WTC11 (cell line): ENCODE data around the gene TPGS1. TPM values are rescaled to one million over a fixed set of nuclear protein-coding genes. Genes with fewer than 3 reads are reported as not detected.
A peak's percentile ranks its signal among the peaks of the same experiment; 100 is the strongest.

Source experiments
- ATAC-seq: fragments of 200-7000 bp; cut with Tn5 transposase; 2 replicates; pipeline ENCODE4 v1.10.0; 2021; ENCODE audit warnings: mild to moderate bottlenecking, moderate library complexity
- CTCF ChIA-PET: fragments of 300-600 bp; sonication (Branson Sonifier 250); formaldehyde crosslinking; loops from one replicate; lab custom pipeline; 2021; ENCODE audit warnings: antibody characterized with exemption; lab: Charles Lee
- POLR2A ChIA-PET: fragments of 350-600 bp; sonication (Branson Sonifier 250); formaldehyde crosslinking; loops from one replicate; lab custom pipeline; 2021; ENCODE audit warnings: antibody characterized with exemption; lab: Charles Lee
- DNase-seq: peaks from one replicate; pipeline ENCODE4 v3.0.0; 2021; ENCODE audit warnings: low spot score
- H3K27ac Mint-ChIP-seq: 2 replicates; pipeline ENCODE4 v1.8.0; 2021; ENCODE audit warnings: mixed read lengths
- H3K27me3 Mint-ChIP-seq: 2 replicates; pipeline ENCODE4 v1.8.0; 2021; ENCODE audit warnings: low read depth, mild to moderate bottlenecking, moderate library complexity, mixed read lengths
- H3K36me3 Mint-ChIP-seq: 2 replicates; pipeline ENCODE4 v1.8.0; 2021; ENCODE audit warnings: mixed read lengths
- H3K4me1 Mint-ChIP-seq: 2 replicates; pipeline ENCODE4 v1.8.0; 2022; ENCODE audit warnings: mixed read lengths
- H3K4me3 Mint-ChIP-seq: 2 replicates; pipeline ENCODE4 v1.8.0; 2021; ENCODE audit warnings: mild to moderate bottlenecking, moderate library complexity, mixed read lengths
- H3K9me3 Mint-ChIP-seq: 2 replicates; pipeline ENCODE4 v1.8.0; 2021; ENCODE audit warnings: mixed read lengths
- ELF4 ChIP-seq: sonication (generic); formaldehyde crosslinking; IDR thresholded peaks from 2 replicates; pipeline ENCODE4 v1.8.1; 2022; ENCODE audit warnings: low read depth, mild to moderate bottlenecking, moderate library complexity, missing genetic modification reagents
- EMX1 ChIP-seq: fragments of 250-450 bp; sonication (Bioruptor Pico); IDR thresholded peaks from 2 replicates; pipeline ENCODE4 v1.8.0; 2021; ENCODE audit warnings: mild to moderate bottlenecking
- ESRRA ChIP-seq: sonication (generic); formaldehyde crosslinking; IDR thresholded peaks from 2 replicates; pipeline ENCODE4 v1.8.1; 2022; ENCODE audit warnings: mild to moderate bottlenecking, missing genetic modification reagents, borderline replicate concordance
- FOXP4 ChIP-seq: sonication (generic); formaldehyde crosslinking; IDR thresholded peaks from 2 replicates; pipeline ENCODE4 v1.8.0; 2022; ENCODE audit warnings: mild to moderate bottlenecking, missing genetic modification reagents
- NR2C2 ChIP-seq: sonication (generic); formaldehyde crosslinking; IDR thresholded peaks from 2 replicates; pipeline ENCODE4 v1.8.0; 2022; ENCODE audit warnings: mild to moderate bottlenecking, missing genetic modification reagents
- RORB ChIP-seq: fragments of 250-450 bp; sonication (Bioruptor Pico); IDR thresholded peaks from 2 replicates; pipeline ENCODE4 v1.9.0; 2021; ENCODE audit warnings: mild to moderate bottlenecking
- SMAD3 ChIP-seq: sonication (generic); formaldehyde crosslinking; IDR thresholded peaks from 2 replicates; pipeline ENCODE4 v1.8.0; 2022; ENCODE audit warnings: missing genetic modification reagents, mild to moderate bottlenecking, borderline replicate concordance
- SOX15 ChIP-seq: fragments of 250-450 bp; sonication (Bioruptor Pico); IDR thresholded peaks from 2 replicates; pipeline ENCODE4 v1.9.0; 2021; ENCODE audit warnings: mild to moderate bottlenecking
- TEAD1 ChIP-seq: sonication (generic); formaldehyde crosslinking; IDR thresholded peaks from 2 replicates; pipeline ENCODE4 v1.8.0; 2022; ENCODE audit warnings: mild to moderate bottlenecking, missing genetic modification reagents
- ZBTB21 ChIP-seq: sonication (generic); formaldehyde crosslinking; IDR thresholded peaks from 2 replicates; pipeline ENCODE4 v1.8.1; 2023; ENCODE audit warnings: mild to moderate bottlenecking, missing genetic modification reagents, borderline replicate concordance
- ZNF219 ChIP-seq: sonication (generic); formaldehyde crosslinking; IDR thresholded peaks from 2 replicates; pipeline ENCODE4 v1.8.0; 2023; ENCODE audit warnings: missing genetic modification reagents, mild to moderate bottlenecking, borderline replicate concordance
- ZNF423 ChIP-seq: fragments of 250-450 bp; sonication (Bioruptor Pico); IDR thresholded peaks from 2 replicates; pipeline ENCODE4 v2.1.2; 2022; ENCODE audit warnings: mild to moderate bottlenecking, moderate library complexity
- ZNF512 ChIP-seq: sonication (generic); formaldehyde crosslinking; IDR thresholded peaks from 2 replicates; pipeline ENCODE4 v1.8.1; 2022; ENCODE audit warnings: missing genetic modification reagents, borderline replicate concordance
- total RNA-seq: library from RNA; stranded (reverse); gene quantifications from 3 replicates; pipeline ENCODE4 v1.2.3, GENCODE V29; 2021
- TF ChIP-seq, protein P1 (sequence below): fragments of 250-450 bp; sonication (Bioruptor Pico); IDR thresholded peaks from 2 replicates; pipeline ENCODE4 v1.8.0; 2021; ENCODE audit warnings: mild to moderate bottlenecking
- TF ChIP-seq, protein P2 (sequence below): fragments of 250-450 bp; sonication (Bioruptor Pico); IDR thresholded peaks from 2 replicates; pipeline ENCODE4 v1.9.0; 2021; ENCODE audit warnings: mild to moderate bottlenecking
- TF ChIP-seq, protein P3 (sequence below): sonication (generic); formaldehyde crosslinking; IDR thresholded peaks from 2 replicates; pipeline ENCODE4 v1.8.1; 2023; ENCODE audit warnings: mild to moderate bottlenecking, moderate library complexity, missing genetic modification reagents
- TF ChIP-seq, protein P4 (sequence below): fragments of 250-450 bp; sonication (Bioruptor Pico); IDR thresholded peaks from 2 replicates; pipeline ENCODE4 v1.9.0; 2021; ENCODE audit warnings: mild to moderate bottlenecking, borderline replicate concordance
- TF ChIP-seq, protein P5 (sequence below): sonication (generic); formaldehyde crosslinking; IDR thresholded peaks from 2 replicates; pipeline ENCODE4 v1.8.0; 2022; ENCODE audit warnings: mild to moderate bottlenecking, missing genetic modification reagents

TPGS1 gene
- total RNA-seq, 1 experiment from 2014 or later, result 18.8 TPM

DNA sequence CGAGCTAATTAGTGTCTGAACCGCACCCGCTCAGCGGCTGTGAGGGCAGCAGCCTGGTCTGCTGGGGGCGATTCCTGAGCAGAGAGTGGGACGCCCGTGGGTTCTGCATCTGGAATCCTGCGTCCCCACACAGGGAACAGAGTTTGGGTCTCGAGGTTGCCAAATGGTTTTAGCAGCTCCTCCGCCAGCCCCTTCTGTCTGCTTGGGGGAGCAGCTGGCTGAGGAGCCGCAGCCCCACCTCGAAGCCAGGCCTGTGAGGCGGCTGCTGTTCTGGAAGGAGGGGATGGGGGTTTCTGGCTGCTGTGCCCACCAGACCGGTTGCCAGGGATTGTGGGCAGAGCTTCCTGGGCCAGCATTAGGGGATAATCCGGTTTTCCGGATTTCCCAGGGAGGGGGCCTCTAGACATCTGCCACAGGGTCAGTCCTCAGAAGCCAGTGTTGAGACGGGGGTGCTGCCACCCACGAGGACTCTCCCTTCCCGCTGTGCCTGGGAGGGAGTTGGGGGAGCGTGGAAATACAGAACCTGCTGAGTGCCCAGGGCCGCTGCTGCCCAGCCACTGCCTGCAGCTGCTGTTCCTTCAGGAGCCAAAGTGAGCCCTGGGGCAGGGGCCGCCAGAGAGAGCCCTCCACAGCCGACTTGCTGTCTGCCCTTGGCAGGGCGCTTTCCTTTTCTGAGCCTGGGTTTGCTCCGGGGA, 26.2 kb downstream of the TPGS1 start (continued):
- TF ChIP-seq, protein P1, sequence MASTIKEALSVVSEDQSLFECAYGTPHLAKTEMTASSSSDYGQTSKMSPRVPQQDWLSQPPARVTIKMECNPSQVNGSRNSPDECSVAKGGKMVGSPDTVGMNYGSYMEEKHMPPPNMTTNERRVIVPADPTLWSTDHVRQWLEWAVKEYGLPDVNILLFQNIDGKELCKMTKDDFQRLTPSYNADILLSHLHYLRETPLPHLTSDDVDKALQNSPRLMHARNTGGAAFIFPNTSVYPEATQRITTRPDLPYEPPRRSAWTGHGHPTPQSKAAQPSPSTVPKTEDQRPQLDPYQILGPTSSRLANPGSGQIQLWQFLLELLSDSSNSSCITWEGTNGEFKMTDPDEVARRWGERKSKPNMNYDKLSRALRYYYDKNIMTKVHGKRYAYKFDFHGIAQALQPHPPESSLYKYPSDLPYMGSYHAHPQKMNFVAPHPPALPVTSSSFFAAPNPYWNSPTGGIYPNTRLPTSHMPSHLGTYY (CRISPR knock-in tag), result no peak
- TF ChIP-seq, protein P2, sequence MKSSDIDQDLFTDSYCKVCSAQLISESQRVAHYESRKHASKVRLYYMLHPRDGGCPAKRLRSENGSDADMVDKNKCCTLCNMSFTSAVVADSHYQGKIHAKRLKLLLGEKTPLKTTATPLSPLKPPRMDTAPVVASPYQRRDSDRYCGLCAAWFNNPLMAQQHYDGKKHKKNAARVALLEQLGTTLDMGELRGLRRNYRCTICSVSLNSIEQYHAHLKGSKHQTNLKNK (CRISPR knock-in tag), result no peak
- TF ChIP-seq FOXP4 (CRISPR knock-in tag), result no peak
- TF ChIP-seq, all 79 proteins: peak for 0

- Mint-ChIP-seq H3K27ac (no peak overlapping the region), H3K4me1 (peaks cover 8% of the 10 kb centered on the region), H3K36me3 (peaks cover 11% of the 10 kb centered on the region), H3K9me3 (no peaks in the 10 kb centered on the region), H3K4me3 (peak overlapping the region; percentile 79), H3K27me3 (no peaks in the 10 kb centered on the region)
- CTCF ChIA-PET, result interaction anchor here (6.5 kb wide), 1 partner anchor 24 kb away, joined by 82 read pairs; no protein-coding TSS in a partner anchor
- no peak for DNase-seq
- no peak for TF ChIP-seq EMX1 (CRISPR knock-in tag)
- no peak for TF ChIP-seq NR2C2
- TF ChIP-seq SMAD3 (CRISPR knock-in tag), result no peak
- no peak for TF ChIP-seq ZBTB21
- TF ChIP-seq, protein P3, sequence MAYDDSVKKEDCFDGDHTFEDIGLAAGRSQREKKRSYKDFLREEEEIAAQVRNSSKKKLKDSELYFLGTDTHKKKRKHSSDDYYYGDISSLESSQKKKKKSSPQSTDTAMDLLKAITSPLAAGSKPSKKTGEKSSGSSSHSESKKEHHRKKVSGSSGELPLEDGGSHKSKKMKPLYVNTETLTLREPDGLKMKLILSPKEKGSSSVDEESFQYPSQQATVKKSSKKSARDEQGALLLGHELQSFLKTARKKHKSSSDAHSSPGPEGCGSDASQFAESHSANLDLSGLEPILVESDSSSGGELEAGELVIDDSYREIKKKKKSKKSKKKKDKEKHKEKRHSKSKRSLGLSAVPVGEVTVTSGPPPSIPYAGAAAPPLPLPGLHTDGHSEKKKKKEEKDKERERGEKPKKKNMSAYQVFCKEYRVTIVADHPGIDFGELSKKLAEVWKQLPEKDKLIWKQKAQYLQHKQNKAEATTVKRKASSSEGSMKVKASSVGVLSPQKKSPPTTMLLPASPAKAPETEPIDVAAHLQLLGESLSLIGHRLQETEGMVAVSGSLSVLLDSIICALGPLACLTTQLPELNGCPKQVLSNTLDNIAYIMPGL (CRISPR knock-in tag), result no peak
- TF ChIP-seq ZNF512, result no peak
- TF ChIP-seq TEAD1 (CRISPR knock-in tag), result no peak
- no peak for TF ChIP-seq ZNF219 (CRISPR knock-in tag)
- TF ChIP-seq, protein P4, sequence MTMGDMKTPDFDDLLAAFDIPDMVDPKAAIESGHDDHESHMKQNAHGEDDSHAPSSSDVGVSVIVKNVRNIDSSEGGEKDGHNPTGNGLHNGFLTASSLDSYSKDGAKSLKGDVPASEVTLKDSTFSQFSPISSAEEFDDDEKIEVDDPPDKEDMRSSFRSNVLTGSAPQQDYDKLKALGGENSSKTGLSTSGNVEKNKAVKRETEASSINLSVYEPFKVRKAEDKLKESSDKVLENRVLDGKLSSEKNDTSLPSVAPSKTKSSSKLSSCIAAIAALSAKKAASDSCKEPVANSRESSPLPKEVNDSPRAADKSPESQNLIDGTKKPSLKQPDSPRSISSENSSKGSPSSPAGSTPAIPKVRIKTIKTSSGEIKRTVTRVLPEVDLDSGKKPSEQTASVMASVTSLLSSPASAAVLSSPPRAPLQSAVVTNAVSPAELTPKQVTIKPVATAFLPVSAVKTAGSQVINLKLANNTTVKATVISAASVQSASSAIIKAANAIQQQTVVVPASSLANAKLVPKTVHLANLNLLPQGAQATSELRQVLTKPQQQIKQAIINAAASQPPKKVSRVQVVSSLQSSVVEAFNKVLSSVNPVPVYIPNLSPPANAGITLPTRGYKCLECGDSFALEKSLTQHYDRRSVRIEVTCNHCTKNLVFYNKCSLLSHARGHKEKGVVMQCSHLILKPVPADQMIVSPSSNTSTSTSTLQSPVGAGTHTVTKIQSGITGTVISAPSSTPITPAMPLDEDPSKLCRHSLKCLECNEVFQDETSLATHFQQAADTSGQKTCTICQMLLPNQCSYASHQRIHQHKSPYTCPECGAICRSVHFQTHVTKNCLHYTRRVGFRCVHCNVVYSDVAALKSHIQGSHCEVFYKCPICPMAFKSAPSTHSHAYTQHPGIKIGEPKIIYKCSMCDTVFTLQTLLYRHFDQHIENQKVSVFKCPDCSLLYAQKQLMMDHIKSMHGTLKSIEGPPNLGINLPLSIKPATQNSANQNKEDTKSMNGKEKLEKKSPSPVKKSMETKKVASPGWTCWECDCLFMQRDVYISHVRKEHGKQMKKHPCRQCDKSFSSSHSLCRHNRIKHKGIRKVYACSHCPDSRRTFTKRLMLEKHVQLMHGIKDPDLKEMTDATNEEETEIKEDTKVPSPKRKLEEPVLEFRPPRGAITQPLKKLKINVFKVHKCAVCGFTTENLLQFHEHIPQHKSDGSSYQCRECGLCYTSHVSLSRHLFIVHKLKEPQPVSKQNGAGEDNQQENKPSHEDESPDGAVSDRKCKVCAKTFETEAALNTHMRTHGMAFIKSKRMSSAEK, result no peak
- TF ChIP-seq SOX15 (CRISPR knock-in tag), result no peak
- TF ChIP-seq ZNF423, result no peak
- TF ChIP-seq, protein P5, sequence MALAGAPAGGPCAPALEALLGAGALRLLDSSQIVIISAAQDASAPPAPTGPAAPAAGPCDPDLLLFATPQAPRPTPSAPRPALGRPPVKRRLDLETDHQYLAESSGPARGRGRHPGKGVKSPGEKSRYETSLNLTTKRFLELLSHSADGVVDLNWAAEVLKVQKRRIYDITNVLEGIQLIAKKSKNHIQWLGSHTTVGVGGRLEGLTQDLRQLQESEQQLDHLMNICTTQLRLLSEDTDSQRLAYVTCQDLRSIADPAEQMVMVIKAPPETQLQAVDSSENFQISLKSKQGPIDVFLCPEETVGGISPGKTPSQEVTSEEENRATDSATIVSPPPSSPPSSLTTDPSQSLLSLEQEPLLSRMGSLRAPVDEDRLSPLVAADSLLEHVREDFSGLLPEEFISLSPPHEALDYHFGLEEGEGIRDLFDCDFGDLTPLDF (CRISPR knock-in tag), result no peak
- no peak for TF ChIP-seq RORB (CRISPR knock-in tag)
- no peak for TF ChIP-seq ELF4 (CRISPR knock-in tag)
- TF ChIP-seq ESRRA (CRISPR knock-in tag), result no peak
- ATAC-seq, result no peak
- POLR2A ChIA-PET, result no interaction called here
Observed at GRCh38 chr19:534088-534487, 26.8 kb downstream of the TPGS1 start.
